B cell (primary cell): ENCODE data around the gene PCDH9. TPM values are rescaled to one million over a fixed set of nuclear protein-coding genes. Genes with fewer than 3 reads are reported as not detected.

Experiments
- ATAC-seq: fragments of 200-7000 bp; cut with Tn5 transposase; one replicate; pipeline ENCODE4 v1.10.0; 2021; ENCODE audit warnings: low read depth, mild to moderate bottlenecking, moderate number of reproducible peaks, moderate library complexity
- CTCF ChIA-PET: fragments of 350-600 bp; sonication (Branson Sonifier 250); formaldehyde crosslinking; loops from one replicate; lab custom pipeline; 2021; ENCODE audit warnings: antibody characterized with exemption, inconsistent platforms; lab: Charles Lee
- POLR2A ChIA-PET: fragments of 350-600 bp; sonication (Branson Sonifier 250); formaldehyde crosslinking; loops from one replicate; lab custom pipeline; 2021; ENCODE audit warnings: antibody characterized with exemption; lab: Charles Lee
- DNase-seq: peaks from one replicate; pipeline ENCODE4 v3.0.0; 2013
- H2AFZ ChIP-seq: 2 replicates; pipeline ENCODE4 v1.6.1; 2012; ENCODE audit warnings: mild to moderate bottlenecking, low read depth, low read length; ENCODE audit not compliant: insufficient read depth, poor library complexity, severe bottlenecking
- H3K27ac ChIP-seq, 2 donors: 1 replicate in 1 of 2; 2 replicates in 1 of 2; pipeline ENCODE4 v1.5.1; 2012 to 2013; ENCODE audit warnings: low read length in 2 of 2, mild to moderate bottlenecking in 2 of 2, moderate library complexity in 1 of 2
- H3K27me3 ChIP-seq, 4 experiments: fragments of 200-600 bp in 1 of 4; sonication (generic) in 1 of 4; replicated peaks in 1 of 4; 1 replicate in 2 of 4; 2 replicates in 2 of 4; pipeline versions ENCODE4 v1.6.1 to v1.7.0; 2013 to 2016; ENCODE audit warnings: low read length in 3 of 4, mild to moderate bottlenecking in 2 of 4, mixed read lengths in 1 of 4, moderate library complexity in 1 of 4; ENCODE audit not compliant: insufficient read depth in 4 of 4, control insufficient read depth in 3 of 4; ENCODE audit errors: control extremely low read depth in 1 of 4
- H3K36me3 ChIP-seq, 2 experiments: replicated peaks in 1 of 2; 1 replicate in 1 of 2; 2 replicates in 1 of 2; pipeline versions ENCODE4 v1.6.1 to v1.7.1; 2013; ENCODE audit warnings: low read length in 1 of 2; ENCODE audit not compliant: insufficient read depth in 2 of 2, control insufficient read depth in 1 of 2; ENCODE audit errors: control extremely low read depth in 1 of 2, extremely low read depth in 1 of 2
- H3K4me1 ChIP-seq, 2 donors: fragments of 200-600 bp in 1 of 2; sonication (generic) in 1 of 2; 1 replicate in 1 of 2; 2 replicates in 1 of 2; pipeline versions ENCODE4 v1.5.1 to v1.6.1; 2013 to 2017; ENCODE audit warnings: low read length in 2 of 2; ENCODE audit not compliant: control insufficient read depth in 2 of 2, insufficient read depth in 2 of 2
- H3K4me2 ChIP-seq: replicated peaks from 2 replicates; pipeline ENCODE3; 2012; ENCODE audit warnings: mild to moderate bottlenecking, low read depth, low read length; ENCODE audit not compliant: poor library complexity, severe bottlenecking
- H3K4me3 ChIP-seq, 5 experiments: fragments of 200-600 bp in 1 of 5; sonication (generic) in 1 of 5; 1 replicate in 3 of 5; 2 replicates in 2 of 5; pipeline versions ENCODE4 v1.5.1 to v1.7.0; 2011 to 2016; ENCODE audit warnings: low read length in 4 of 5, mild to moderate bottlenecking in 4 of 5, low read depth in 2 of 5, control low read depth in 1 of 5, moderate library complexity in 1 of 5; ENCODE audit not compliant: insufficient read depth in 1 of 5; ENCODE audit errors: control extremely low read depth in 1 of 5, extremely low read depth in 1 of 5
- H3K79me2 ChIP-seq: fragments of 200-600 bp; sonication (generic); one replicate; pipeline ENCODE4 v1.6.0; 2016; ENCODE audit warnings: low read length; ENCODE audit not compliant: control insufficient read depth, insufficient read depth
- H3K9ac ChIP-seq: fragments of 200-600 bp; sonication (generic); 2 replicates; pipeline ENCODE4 v1.6.1; 2017; ENCODE audit warnings: mild to moderate bottlenecking, low read length, moderate library complexity
- H3K9me3 ChIP-seq, 3 donors: one replicate each; pipeline versions ENCODE4 v1.6.1 to v1.7.1; 2013; ENCODE audit warnings: low read length in 2 of 3; ENCODE audit not compliant: control insufficient read depth in 2 of 3, insufficient read depth in 1 of 3; ENCODE audit errors: control extremely low read depth in 1 of 3
- H4K20me1 ChIP-seq: 2 replicates; pipeline ENCODE4 v1.6.0; 2012; ENCODE audit warnings: mild to moderate bottlenecking, low read length; ENCODE audit not compliant: insufficient read depth, control insufficient read depth, poor library complexity, severe bottlenecking
- H3K27ac Mint-ChIP-seq: one replicate; pipeline ENCODE4 v1.8.0; 2021; ENCODE audit warnings: mixed read lengths
- H3K27me3 Mint-ChIP-seq: one replicate; pipeline ENCODE4 v1.8.0; 2021; ENCODE audit warnings: mixed read lengths
- H3K4me1 Mint-ChIP-seq: one replicate; pipeline ENCODE4 v1.8.0; 2021; ENCODE audit warnings: mixed read lengths
- H3K4me3 Mint-ChIP-seq: one replicate; pipeline ENCODE4 v1.8.0; 2021; ENCODE audit warnings: mixed read lengths
- H3K9me3 Mint-ChIP-seq: one replicate; pipeline ENCODE4 v1.8.0; 2022; ENCODE audit warnings: mixed read lengths; ENCODE audit not compliant: insufficient read depth
- CTCF ChIP-seq: fragments of 200-600 bp; IDR thresholded peaks from one replicate; pipeline ENCODE4 v1.8.0; 2022; ENCODE audit warnings: antibody characterized with exemption, mild to moderate bottlenecking
- EZH2 ChIP-seq: IDR thresholded peaks from 2 replicates; pipeline ENCODE4 v1.6.1; 2012; ENCODE audit warnings: borderline replicate concordance, low read depth, mild to moderate bottlenecking, moderate library complexity, low read length; ENCODE audit not compliant: insufficient read depth, poor library complexity, severe bottlenecking
- WGBS: methylation state at CpG from one replicate; pipeline ENCODE4 v1.1.5; 2013; ENCODE audit warnings: missing lambda C conversion rate; ENCODE audit not compliant: insufficient coverage; 5-methylcytosine and 5-hydroxymethylcytosine counted together
- intact Hi-C: fragments of 100-400 bp; cut with micrococcal nuclease; formaldehyde crosslinking; loops from one replicate; pipeline ENCODE4 v1.10.0; 2022
- polyA plus RNA-seq: library from polyadenylated mRNA; depleted of rRNA; stranded (reverse); fragments of >200 nt; gene quantifications from 2 replicates; pipeline ENCODE4 v1.2.3, GENCODE V29; 2012
- total RNA-seq, 2 donors: library from RNA; stranded (reverse); fragments of 120-200 nt in 1 of 2; gene quantifications; 1 replicate in 1 of 2; 2 replicates in 1 of 2; pipeline versions ENCODE4 v1.2.3 to v1.2.4, GENCODE V29; 2013 to 2022

PCDH9 gene
- total and polyA plus RNA-seq, 2 donors (not counting 1 experiment from before 2014, with no cell fraction given), result 13.1 to 21.8 TPM

- ChIA-PET POLR2A (no interaction called here), CTCF (no interaction called here)
- no peaks in the 10 kb centered on the region for H3K36me3 ChIP-seq
- no peak overlapping the region for H3K9ac ChIP-seq
- H4K20me1 ChIP-seq, result no peaks in the 10 kb centered on the region
- H3K27me3 ChIP-seq, result no peaks in the 10 kb centered on the region
- H3K27ac ChIP-seq, result no peak overlapping the region
- no peak overlapping the region for H3K4me2 ChIP-seq
- H3K4me3 ChIP-seq, result no peak overlapping the region
- H3K79me2 ChIP-seq, result no peaks in the 10 kb centered on the region
- peaks cover 6% of the 10 kb centered on the region for H3K4me1 Mint-ChIP-seq
- peaks cover 0 to 9% of the 10 kb centered on the region in 2 donors for H3K4me1 ChIP-seq
- H3K27ac Mint-ChIP-seq, result no peak overlapping the region
- no peak for DNase-seq
- no peaks in the 10 kb centered on the region for H3K9me3 Mint-ChIP-seq
- H3K4me3 Mint-ChIP-seq, result no peak overlapping the region
- TF ChIP-seq CTCF, result no peak
- no peak for TF ChIP-seq EZH2
- H3K9me3 ChIP-seq, result no peaks in the 10 kb centered on the region
- intact Hi-C loops, result no loop called here
- ATAC-seq, result no peak
- H3K27me3 Mint-ChIP-seq, result no peaks in the 10 kb centered on the region
- H2AFZ ChIP-seq, result no peak overlapping the region
These were observed 168.0 kb downstream of the PCDH9 start for GRCh38 chr13:67062160-67062559.

GRCh38 chr13:67061750-67062149 lies 168.4 kb downstream of the PCDH9 start:
- no peaks in the 10 kb centered on the region for H3K36me3 ChIP-seq
- H3K27ac ChIP-seq, result no peak overlapping the region
- ATAC-seq (no peak), DNase-seq (no peak)
- no peak overlapping the region for H3K9ac ChIP-seq
- H3K79me2 ChIP-seq, result no peaks in the 10 kb centered on the region
- Mint-ChIP-seq H3K4me1 (peaks cover 6% of the 10 kb centered on the region), H3K27me3 (no peaks in the 10 kb centered on the region), H3K27ac (no peak overlapping the region), H3K4me3 (no peak overlapping the region), H3K9me3 (no peaks in the 10 kb centered on the region)
- H3K9me3 ChIP-seq, result no peaks in the 10 kb centered on the region
- H2AFZ ChIP-seq, result no peak overlapping the region
- intact Hi-C loops, result no loop called here
- POLR2A ChIA-PET, result no interaction called here
- WGBS, result 67% methylated on average over 1 of the region's 5 CpGs
- peaks cover 0 to 9% of the 10 kb centered on the region in 2 donors for H3K4me1 ChIP-seq
- no peaks in the 10 kb centered on the region for H4K20me1 ChIP-seq
- no peak for TF ChIP-seq EZH2
- TF ChIP-seq CTCF, result no peak
- H3K27me3 ChIP-seq, result no peaks in the 10 kb centered on the region
- H3K4me3 ChIP-seq, result no peak overlapping the region
- CTCF ChIA-PET, result no interaction called here
- H3K4me2 ChIP-seq, result no peak overlapping the region
